Trophoblast cell (in vitro differentiated cells and primary cell): ENCODE data around the gene CPLANE2.

Experiments used
- DNase-seq, 2 donors: peaks; one replicate each; pipeline ENCODE4 v3.0.0-alpha.2; 2016
- H2AFZ ChIP-seq: 2 replicates; pipeline ENCODE4 v1.6.1; 2013; ENCODE audit warnings: low read length, moderate library complexity, mild to moderate bottlenecking; ENCODE audit not compliant: insufficient read depth, poor library complexity
- H2AK5ac ChIP-seq: 2 replicates; pipeline ENCODE4 v1.6.1; 2013; ENCODE audit warnings: mild to moderate bottlenecking, low read length
- H2BK120ac ChIP-seq: 2 replicates; pipeline ENCODE4 v1.6.1; 2013; ENCODE audit warnings: low read length, mild to moderate bottlenecking, moderate library complexity; ENCODE audit not compliant: insufficient read depth, poor library complexity
- H2BK12ac ChIP-seq: 2 replicates; pipeline ENCODE4 v1.6.1; 2013; ENCODE audit warnings: mild to moderate bottlenecking, low read length, moderate library complexity
- H2BK5ac ChIP-seq: 2 replicates; pipeline ENCODE4 v1.6.1; 2013; ENCODE audit warnings: low read length, low read depth, moderate library complexity, mild to moderate bottlenecking; ENCODE audit not compliant: poor library complexity
- H3K14ac ChIP-seq: 2 replicates; pipeline ENCODE4 v1.6.1; 2013; ENCODE audit warnings: mild to moderate bottlenecking, low read length
- H3K18ac ChIP-seq: 2 replicates; pipeline ENCODE4 v1.6.1; 2013; ENCODE audit warnings: mild to moderate bottlenecking, low read length
- H3K23ac ChIP-seq: 2 replicates; pipeline ENCODE4 v1.6.1; 2013; ENCODE audit warnings: low read length
- H3K27ac ChIP-seq: 2 replicates; pipeline ENCODE4 v1.5.1; 2013; ENCODE audit warnings: low read depth, mild to moderate bottlenecking, inconsistent platforms, low read length, moderate library complexity
- H3K27me3 ChIP-seq: 2 replicates; pipeline ENCODE4 v1.6.1; 2013; ENCODE audit warnings: inconsistent platforms, mild to moderate bottlenecking, low read length, moderate library complexity; ENCODE audit not compliant: insufficient read depth
- H3K36me3 ChIP-seq, 2 experiments: 1 replicate in 1 of 2; 2 replicates in 1 of 2; pipeline ENCODE4 v1.6.1; 2013; ENCODE audit warnings: low read length in 2 of 2, mild to moderate bottlenecking in 2 of 2, moderate library complexity in 1 of 2; ENCODE audit not compliant: insufficient read depth in 2 of 2, control insufficient read depth in 1 of 2
- H3K4ac ChIP-seq: 2 replicates; pipeline ENCODE4 v1.6.1; 2013; ENCODE audit warnings: low read depth, mild to moderate bottlenecking, low read length, moderate library complexity
- H3K4me1 ChIP-seq, 2 experiments: 1 replicate in 1 of 2; 2 replicates in 1 of 2; pipeline ENCODE4 v1.6.1; 2013; ENCODE audit warnings: low read length in 2 of 2, mild to moderate bottlenecking in 2 of 2, moderate library complexity in 1 of 2; ENCODE audit not compliant: insufficient read depth in 2 of 2, control insufficient read depth in 1 of 2
- H3K4me2 ChIP-seq: 2 replicates; pipeline ENCODE4 v1.6.1; 2013; ENCODE audit warnings: inconsistent platforms, mild to moderate bottlenecking, low read length, moderate library complexity
- H3K4me3 ChIP-seq: 2 replicates; pipeline ENCODE4 v1.5.1; 2013; ENCODE audit warnings: mild to moderate bottlenecking, low read depth, low read length, inconsistent platforms
- H3K79me1 ChIP-seq: one replicate; pipeline ENCODE4 v1.6.1; 2013; ENCODE audit warnings: low read length
- H3K79me2 ChIP-seq: 2 replicates; pipeline ENCODE4 v1.6.1; 2013; ENCODE audit warnings: low read length, mild to moderate bottlenecking; ENCODE audit not compliant: control insufficient read depth, insufficient read depth, poor library complexity
- H3K9ac ChIP-seq: 2 replicates; pipeline ENCODE4 v1.6.1; 2013; ENCODE audit warnings: mild to moderate bottlenecking, low read length
- H3K9me3 ChIP-seq: 2 replicates; pipeline ENCODE4 v1.6.1; 2013; ENCODE audit warnings: low read depth, mild to moderate bottlenecking, control low read depth, inconsistent platforms, low read length; ENCODE audit not compliant: insufficient read depth
- H4K12ac ChIP-seq: 2 replicates; pipeline ENCODE4 v1.6.1; 2013; ENCODE audit warnings: low read depth, mild to moderate bottlenecking, low read length, moderate library complexity
- H4K8ac ChIP-seq: 2 replicates; pipeline ENCODE4 v1.6.1; 2013; ENCODE audit warnings: low read depth, mild to moderate bottlenecking, low read length, moderate library complexity
- H4K91ac ChIP-seq: one replicate; pipeline ENCODE4 v1.6.1; 2013; ENCODE audit warnings: low read depth, mild to moderate bottlenecking, low read length, moderate library complexity
- WGBS: extraction: QIAGEN DNeasy Blood & Tissue Kit; methylation state at CpG from one replicate; pipeline ENCODE4 v1.1.7; 2013; ENCODE audit warnings: missing lambda C conversion rate; ENCODE audit not compliant: insufficient read length, insufficient coverage; ENCODE audit errors: extremely low coverage; 5-methylcytosine and 5-hydroxymethylcytosine counted together

The CPLANE2 gene

DNA sequence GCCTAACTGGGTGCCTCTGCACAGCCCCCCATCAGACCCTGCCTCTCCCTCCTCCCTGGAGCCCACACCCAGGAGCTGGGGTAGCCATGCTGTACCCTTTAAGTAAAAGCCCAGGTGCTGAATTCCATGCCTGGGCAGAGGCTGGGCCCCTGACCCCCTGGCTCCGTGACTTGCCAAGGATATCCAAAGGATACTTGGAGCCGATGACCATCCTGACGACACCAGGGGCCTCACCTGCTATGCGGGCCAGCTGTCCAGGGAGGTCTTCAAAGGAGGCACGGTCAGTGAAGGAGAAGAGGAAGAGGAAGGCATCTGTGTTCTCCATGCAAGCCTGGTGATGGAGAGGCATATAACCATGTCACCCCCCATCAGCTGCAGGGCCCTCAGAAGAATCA lies 4.7 kb downstream of the CPLANE2 start:
- H3K4ac ChIP-seq = no peak overlapping the region

GRCh38 chr1:16231331-16232315 lies 5.4 kb downstream of the CPLANE2 start:
- WGBS = no CpG with 5 or more reads among the region's 35 CpGs
- no peak overlapping the region for H3K14ac ChIP-seq
- H3K79me1 ChIP-seq = no peaks in the 10 kb centered on the region

More for the DNA sequence above, 4.7 kb downstream of the CPLANE2 start:
- no peak overlapping the region for H4K8ac ChIP-seq
- H3K18ac ChIP-seq = no peak overlapping the region
- H3K79me2 ChIP-seq = peaks cover 1% of the 10 kb centered on the region
- H3K9me3 ChIP-seq = peaks cover 6% of the 10 kb centered on the region
- WGBS = no CpG with 5 or more reads among the region's 5 CpGs
- H2BK5ac ChIP-seq = no peak overlapping the region
- H3K27ac ChIP-seq = no peak overlapping the region
- no peak overlapping the region for H3K4me3 ChIP-seq
- no peak overlapping the region for H3K4me2 ChIP-seq
- H3K23ac ChIP-seq = no peak overlapping the region
- no peak overlapping the region for H4K91ac ChIP-seq
- peaks cover 15% of the 10 kb centered on the region for H3K27me3 ChIP-seq
- H2BK120ac ChIP-seq = no peak overlapping the region
- no peak overlapping the region for H2BK12ac ChIP-seq
- H3K9ac ChIP-seq = no peak overlapping the region
- H2AFZ ChIP-seq = no peak overlapping the region
- no peaks in the 10 kb centered on the region for H3K79me1 ChIP-seq
- no peak overlapping the region for H4K12ac ChIP-seq
- H2AK5ac ChIP-seq = no peak overlapping the region
- peaks cover 0 to 6% of the 10 kb centered on the region in 2 experiments for H3K4me1 ChIP-seq
- no peak overlapping the region for H3K14ac ChIP-seq
- DNase-seq = no peak
- peaks cover 0 to 2% of the 10 kb centered on the region in 2 experiments for H3K36me3 ChIP-seq

DNA sequence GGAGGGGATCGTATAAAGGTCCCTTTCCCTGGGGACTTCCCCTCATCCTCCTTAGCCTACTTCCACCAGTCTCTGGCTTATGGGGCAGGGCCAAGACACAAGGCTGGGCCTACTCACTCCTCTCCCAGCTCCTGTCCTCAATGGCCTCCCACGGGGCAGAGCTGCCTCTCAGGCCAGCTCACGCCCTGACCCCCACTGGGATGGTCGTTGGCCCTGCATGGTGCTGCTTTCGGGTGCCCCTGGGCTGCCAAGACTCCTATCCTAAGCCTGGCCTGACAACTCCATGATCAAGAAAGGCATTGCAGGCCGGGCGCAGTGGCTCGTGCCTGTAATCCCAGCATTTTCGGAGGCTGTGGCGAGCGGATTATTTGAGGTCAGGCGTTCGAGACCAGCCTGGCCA lies 6.2 kb downstream of the CPLANE2 start:
- peaks cover 0 to 5% of the 10 kb centered on the region in 2 experiments for H3K4me1 ChIP-seq

More at GRCh38 chr1:16231331-16232315, 5.4 kb downstream of the CPLANE2 start:
- H4K12ac ChIP-seq = no peak overlapping the region
- peaks cover 7% of the 10 kb centered on the region for H3K9me3 ChIP-seq
- H3K18ac ChIP-seq = no peak overlapping the region
- H2AK5ac ChIP-seq = no peak overlapping the region
- H3K23ac ChIP-seq = no peak overlapping the region
- H3K79me2 ChIP-seq = no peaks in the 10 kb centered on the region
- no peak overlapping the region for H3K4ac ChIP-seq
- H3K36me3 ChIP-seq = peaks cover 0 to 2% of the 10 kb centered on the region in 2 experiments
- peaks cover 21% of the 10 kb centered on the region for H3K27me3 ChIP-seq
- no peak overlapping the region for H3K9ac ChIP-seq
- H2BK12ac ChIP-seq = no peak overlapping the region
- H3K4me2 ChIP-seq = no peak overlapping the region
- H2AFZ ChIP-seq = no peak overlapping the region
- no peak for DNase-seq
- no peak overlapping the region for H2BK120ac ChIP-seq
- H3K4me1 ChIP-seq = peaks cover 0 to 8% of the 10 kb centered on the region in 2 experiments
- no peak overlapping the region for H3K4me3 ChIP-seq
- no peak overlapping the region for H3K27ac ChIP-seq
- H4K91ac ChIP-seq = no peak overlapping the region
- H2BK5ac ChIP-seq = no peak overlapping the region
- H4K8ac ChIP-seq = no peak overlapping the region

GRCh38 chr1:16229976-16230740 lies 6.8 kb downstream of the CPLANE2 start:
- peaks cover 0 to 5% of the 10 kb centered on the region in 2 experiments for H3K4me1 ChIP-seq
- peaks cover 11% of the 10 kb centered on the region for H3K9me3 ChIP-seq
- no peaks in the 10 kb centered on the region for H3K79me1 ChIP-seq
- no peak overlapping the region for H2AK5ac ChIP-seq
- H3K14ac ChIP-seq = no peak overlapping the region
- no peak overlapping the region for H2AFZ ChIP-seq
- peaks cover 0 to 2% of the 10 kb centered on the region in 2 experiments for H3K36me3 ChIP-seq
- no peak overlapping the region for H2BK120ac ChIP-seq
- no peak overlapping the region for H4K12ac ChIP-seq
- no peak overlapping the region for H4K91ac ChIP-seq
- no peak overlapping the region for H3K9ac ChIP-seq
- no peaks in the 10 kb centered on the region for H3K79me2 ChIP-seq
- H3K27ac ChIP-seq = no peak overlapping the region
- no peak overlapping the region for H3K4me2 ChIP-seq
- H3K23ac ChIP-seq = no peak overlapping the region
- DNase-seq = no peak
- no peak overlapping the region for H4K8ac ChIP-seq
- no peak overlapping the region for H2BK5ac ChIP-seq
- H2BK12ac ChIP-seq = no peak overlapping the region
- no peak overlapping the region for H3K4me3 ChIP-seq
- H3K4ac ChIP-seq = no peak overlapping the region
- peaks cover 31% of the 10 kb centered on the region for H3K27me3 ChIP-seq
- WGBS = no CpG with 5 or more reads among the region's 13 CpGs
- H3K18ac ChIP-seq = no peak overlapping the region

More for the DNA sequence above, 6.2 kb downstream of the CPLANE2 start:
- no peak overlapping the region for H2AFZ ChIP-seq
- H3K4me3 ChIP-seq = no peak overlapping the region
- no peak for DNase-seq
- no peak overlapping the region for H3K27ac ChIP-seq
- H2BK120ac ChIP-seq = no peak overlapping the region
- no peak overlapping the region for H3K18ac ChIP-seq
- H3K27me3 ChIP-seq = peaks cover 29% of the 10 kb centered on the region
- no peak overlapping the region for H2BK5ac ChIP-seq
- H3K14ac ChIP-seq = no peak overlapping the region
- no peak overlapping the region for H2AK5ac ChIP-seq
- H3K79me1 ChIP-seq = no peaks in the 10 kb centered on the region
- H3K4ac ChIP-seq = no peak overlapping the region
- H4K91ac ChIP-seq = no peak overlapping the region
- H4K12ac ChIP-seq = no peak overlapping the region
- H2BK12ac ChIP-seq = no peak overlapping the region
- H3K9ac ChIP-seq = no peak overlapping the region
- H3K79me2 ChIP-seq = no peaks in the 10 kb centered on the region
- peaks cover 11% of the 10 kb centered on the region for H3K9me3 ChIP-seq
- no peak overlapping the region for H3K4me2 ChIP-seq
- peaks cover 0 to 2% of the 10 kb centered on the region in 2 experiments for H3K36me3 ChIP-seq
- H3K23ac ChIP-seq = no peak overlapping the region
- WGBS = no CpG with 5 or more reads among the region's 13 CpGs
- H4K8ac ChIP-seq = no peak overlapping the region
